GM23248 (cell line): Measurements from ENCODE around the gene GEN1.

Source experiments
- EZH2 ChIP-seq: fragments of 200-600 bp; sonication (generic); IDR thresholded peaks from 2 replicates; pipeline ENCODE4 v1.6.1; 2018; ENCODE audit warnings: antibody characterized with exemption, mild to moderate bottlenecking; ENCODE audit not compliant: insufficient read depth, poor library complexity, severe bottlenecking
- EZH2phosphoT487 ChIP-seq: fragments of 200-600 bp; sonication (generic); IDR thresholded peaks from 2 replicates; pipeline ENCODE4 v1.6.1; 2018; ENCODE audit warnings: antibody characterized with exemption, moderate library complexity, mild to moderate bottlenecking, low read depth; ENCODE audit not compliant: insufficient read depth

DNA sequence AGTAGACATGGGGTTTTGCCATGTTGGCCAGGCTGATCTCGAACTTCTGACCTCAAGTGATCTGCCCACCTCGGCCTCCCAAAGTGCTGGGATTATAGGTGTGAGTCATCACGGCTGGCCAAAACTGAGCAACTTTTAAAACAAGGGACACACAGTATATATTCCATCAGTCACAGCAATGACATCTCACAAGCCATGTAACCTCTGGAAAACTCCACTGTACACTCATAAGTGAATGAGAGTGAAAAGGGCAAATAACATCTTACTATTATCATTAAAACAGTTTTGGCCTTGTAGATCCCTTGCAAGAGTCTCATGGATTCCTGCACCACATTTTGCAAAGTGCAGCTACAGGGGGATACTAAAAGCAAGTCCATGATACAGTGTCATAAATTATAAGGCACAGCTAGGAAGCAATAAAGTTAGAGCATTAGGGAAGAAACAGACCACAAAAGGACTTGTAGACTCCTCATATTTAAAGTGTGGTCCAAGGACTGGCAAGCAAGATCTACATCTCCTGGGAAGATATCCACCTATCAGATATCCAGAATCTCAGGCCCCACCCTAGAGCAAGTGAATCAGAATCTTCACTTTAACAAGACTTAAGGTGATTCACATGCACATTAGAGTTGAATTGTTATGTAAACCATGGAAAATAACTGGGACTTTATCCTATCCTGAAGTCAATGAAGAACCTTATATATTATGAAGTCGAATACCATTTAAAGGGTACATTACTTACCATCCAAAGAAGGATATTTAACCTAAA, 6.1 kb upstream of the GEN1 start:
- TF ChIP-seq EZH2phosphoT487 (no peak), EZH2 (no peak)
